ENCODE measurements around the gene MTFMT. TPM values are rescaled to one million over a fixed set of nuclear protein-coding genes. Genes with fewer than 3 reads are reported as not detected.

MTFMT gene
- total and polyA plus RNA-seq, 2 of the 4 experiments (the other 2 are of a cell fraction), result 8.9 to 21.3 TPM

- Histone ChIP-seq H3K79me1 (ENCODE audit: low read depth in 1 of 2, low read length in 2 of 2) (no peaks in the 10 kb centered on the region), H3K14ac (replicated peaks; ENCODE audit: low read depth, low read length) (no peak overlapping the region), H4K91ac (ENCODE audit: insufficient read depth, low read depth, low read length) (no peak overlapping the region), H4K8ac (ENCODE audit: low read depth in 2 of 2, low read length in 2 of 2) (no peak overlapping the region), H2BK120ac (ENCODE audit: low read depth, low read length) (no peak overlapping the region), H3K27ac (ENCODE audit: insufficient read depth, low read length) (no peak overlapping the region), H3K4me2 (ENCODE audit: low read depth, low read length) (no peak overlapping the region), H2BK5ac (ENCODE audit: low read depth, low read length, poor library complexity, severe bottlenecking) (no peak overlapping the region), H2BK15ac (ENCODE audit: low read depth, low read length) (no peak overlapping the region), H3K9me3 (ENCODE audit: control insufficient read depth, insufficient read depth, low read length) (no peaks in the 10 kb centered on the region), H3K4me1 (ENCODE audit: control insufficient read depth, insufficient read depth, low read length) (no peaks in the 10 kb centered on the region), H2BK20ac (ENCODE audit: low read depth, low read length) (no peak overlapping the region), H3K27me3 (ENCODE audit: control insufficient read depth, insufficient read depth, low read length) (no peaks in the 10 kb centered on the region), H3K36me3 (ENCODE audit: control insufficient read depth, insufficient read depth, low read length) (peaks cover 15% of the 10 kb centered on the region), H3K4me3 (ENCODE audit: insufficient read depth, low read depth, low read length) (no peak overlapping the region), H3K56ac (ENCODE audit: extremely low read depth, insufficient read depth, low read length) (no peak overlapping the region), H3K18ac (ENCODE audit: low read depth, low read length) (no peak overlapping the region), H3K23ac (ENCODE audit: low read depth, low read length) (no peak overlapping the region), H2AFZ (replicated peaks; ENCODE audit: low read length, poor library complexity) (no peak overlapping the region), H2AK5ac (ENCODE audit: low read depth, low read length) (no peak overlapping the region), H3K9ac (ENCODE audit: low read depth, low read length) (no peak overlapping the region), H4K20me1 (ENCODE audit: insufficient read depth, low read length) (no peaks in the 10 kb centered on the region), H3K4ac (ENCODE audit: low read depth, low read length) (no peak overlapping the region), H3K9me1 (ENCODE audit: insufficient read depth, low read length) (peaks cover 4% of the 10 kb centered on the region), H2AK9ac (replicated peaks; ENCODE audit: low read depth, low read length, poor library complexity) (no peak overlapping the region), H4K5ac (ENCODE audit: low read depth, low read length) (no peak overlapping the region)
- intact Hi-C loops (cut with micrococcal nuclease), result no loop called here
- ChIA-PET CTCF (no interaction called here), POLR2A (ENCODE audit: unreplicated experiment) (no interaction called here)
- TF ChIP-seq MXI1 (IDR thresholded peaks at IDR 0.05; ENCODE audit: borderline replicate concordance, low read depth, low read length) (no peak), NFE2L2 (IDR thresholded peaks at IDR 0.05; ENCODE audit: low read depth, low read length) (no peak), USF2 (IDR thresholded peaks at IDR 0.05; ENCODE audit: low read depth, low read length) (no peak)
- in situ Hi-C loops (cut with MboI; ENCODE audit: low sequenced_read_pairs), result no loop called here
- ATAC-seq (ENCODE audit: low read depth) (no peak), DNase-seq (no peak)
- WGBS, 2 experiments (ENCODE audit: extremely low coverage in 2 of 2, insufficient read length in 1 of 2), result 96% methylated on average over 2 of the region's 2 CpGs; no CpG with 5 or more reads in 1 of the 2 experiments
- dilution Hi-C loops (cut with HindIII; ENCODE audit: low sequenced_read_pairs, unreplicated experiment), result no loop called here
- BruUV-seq (replicated peaks), result no TSS peak
Observed at GRCh38 chr15:64951777-64952418, 77.5 kb downstream of the MTFMT start.

Other genes starting within 250 kb of the MTFMT start
- 3.9 and 5.3 TPM in 2 replicates for gene PIF1, start 204.0 kb downstream of the MTFMT start, total RNA-seq (2012; rRNA removed)
- 19.2 and 19.9 TPM in 2 replicates for gene PIF1, start 204.0 kb downstream of the MTFMT start, polyA plus RNA-seq (2012; rRNA removed)
- 18.6 and 19.0 TPM in 2 replicates for gene PLEKHO2, start 187.7 kb downstream of the MTFMT start, total RNA-seq (2012; rRNA removed)
- gene PLEKHO2, start 187.7 kb downstream of the MTFMT start, polyA plus RNA-seq (2012; rRNA removed), result 22.5 and 24.6 TPM in 2 replicates
- 2.8 and 3.6 TPM in 2 replicates for gene ANKDD1A, start 117.7 kb downstream of the MTFMT start, total RNA-seq (2012; rRNA removed)
- 3.0 and 4.9 TPM in 2 replicates for gene ANKDD1A, start 117.7 kb downstream of the MTFMT start, polyA plus RNA-seq (2012; rRNA removed)
- gene SPG21, start 39.7 kb downstream of the MTFMT start, total RNA-seq (2012; rRNA removed), result 60.8 and 65.3 TPM in 2 replicates
- gene SPG21, start 39.7 kb downstream of the MTFMT start, polyA plus RNA-seq (2012; rRNA removed), result 51.6 and 59.9 TPM in 2 replicates
- gene SLC51B, start 15.7 kb upstream of the MTFMT start, total RNA-seq (2012; rRNA removed), result not detected in 2 replicates
- gene SLC51B, start 15.7 kb upstream of the MTFMT start, polyA plus RNA-seq (2012; rRNA removed), result 0.16 TPM in 1 of 2 replicates, not detected in the other
- under 0.01 and 0.18 TPM in 2 replicates for gene RASL12, start 38.4 kb upstream of the MTFMT start, total RNA-seq (2012; rRNA removed)
- 0.19 and 0.22 TPM in 2 replicates for gene RASL12, start 38.4 kb upstream of the MTFMT start, polyA plus RNA-seq (2012; rRNA removed)
- not detected in 2 replicates for gene KBTBD13, start 47.1 kb upstream of the MTFMT start, total RNA-seq (2012; rRNA removed)
- gene KBTBD13, start 47.1 kb upstream of the MTFMT start, polyA plus RNA-seq (2012; rRNA removed), result not detected in 2 replicates
- gene UBAP1L, start 85.6 kb upstream of the MTFMT start, total RNA-seq (2012; rRNA removed), result 0.28 and 0.36 TPM in 2 replicates
- 1.1 TPM in 2 replicates for gene UBAP1L, start 85.6 kb upstream of the MTFMT start, polyA plus RNA-seq (2012; rRNA removed)
- 4.7 and 8.1 TPM in 2 replicates for gene PDCD7, start 104.2 kb upstream of the MTFMT start, total RNA-seq (2012; rRNA removed)
- 8.1 and 12.3 TPM in 2 replicates for gene PDCD7, start 104.2 kb upstream of the MTFMT start, polyA plus RNA-seq (2012; rRNA removed)
- gene CLPX, start 155.7 kb upstream of the MTFMT start, total RNA-seq (2012; rRNA removed), result 25.8 and 29.4 TPM in 2 replicates
- gene CLPX, start 155.7 kb upstream of the MTFMT start, polyA plus RNA-seq (2012; rRNA removed), result 21.5 and 26.9 TPM in 2 replicates
- under 0.01 TPM in 1 of 2 replicates, not detected in the other for gene CILP, start 181.8 kb upstream of the MTFMT start, total RNA-seq (2012; rRNA removed)
- gene CILP, start 181.8 kb upstream of the MTFMT start, polyA plus RNA-seq (2012; rRNA removed), result 0.01 and 0.02 TPM in 2 replicates

Data from IMR-90 (cell line).